Measurements from ENCODE around the gene GGA3.
"Not testable (repeated sequence)": the region's sequence is repeated elsewhere in the genome, so short reads cannot be mapped to it uniquely, and the experiment has no call there.

Gene GGA3

DNA sequence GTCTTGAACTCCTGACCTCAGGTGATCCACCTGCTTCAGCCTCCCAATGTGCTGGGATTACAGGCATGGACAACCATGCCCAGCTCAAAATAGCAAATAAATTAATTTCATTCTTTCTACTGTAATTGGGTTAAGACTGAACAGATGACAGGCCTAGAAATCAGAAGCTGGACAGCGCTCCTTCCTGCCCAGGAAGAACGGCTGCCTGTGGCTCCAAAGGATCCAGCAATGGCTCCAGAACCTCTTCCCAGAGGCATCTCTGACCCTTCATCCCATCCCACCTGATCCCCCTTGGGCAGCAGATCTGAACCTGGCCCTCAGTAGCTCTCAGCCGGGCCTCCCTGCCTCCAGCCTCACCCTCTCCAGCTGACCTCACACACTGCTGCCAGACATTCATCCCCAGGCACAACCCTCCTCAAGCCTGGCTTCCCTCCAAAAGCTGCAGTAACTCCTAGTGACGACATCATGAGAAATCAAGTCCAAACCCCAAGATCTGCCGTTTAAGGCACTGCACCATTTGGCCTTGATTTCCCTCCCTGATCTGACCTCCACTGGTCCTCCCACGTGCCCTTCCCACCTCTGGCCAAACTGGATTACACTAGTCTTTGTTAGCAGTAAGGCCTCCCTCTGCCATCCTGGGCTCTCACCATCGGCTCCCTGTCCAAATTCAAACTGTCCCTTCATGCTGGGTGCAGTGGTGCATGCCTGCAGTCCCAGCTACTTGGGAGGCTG is 12.7 kb upstream of the GGA3 start:
- H3K4me3 ChIP-seq (ENCODE audit: low read depth, low read length), result no peak overlapping the region

DNA sequence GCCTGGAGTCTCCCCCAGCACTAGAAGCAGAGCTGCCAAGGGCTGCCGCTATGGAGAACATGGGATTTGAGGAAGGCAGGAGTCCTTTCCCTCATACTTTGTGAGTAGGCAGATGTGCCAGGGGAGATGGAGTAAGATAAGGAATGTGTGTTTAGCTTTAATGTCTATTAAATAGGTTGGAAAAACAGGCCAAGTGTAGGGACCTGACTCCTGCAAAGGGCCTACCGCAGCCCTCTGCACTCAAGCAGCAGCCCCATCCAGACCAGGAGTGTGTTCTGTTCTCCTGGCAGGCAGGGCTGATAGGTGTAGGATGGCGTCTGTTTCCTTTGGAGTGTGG is 11.4 kb upstream of the GGA3 start:
- H3K4me3 ChIP-seq (ENCODE audit: low read depth, low read length), result no peak overlapping the region

DNA sequence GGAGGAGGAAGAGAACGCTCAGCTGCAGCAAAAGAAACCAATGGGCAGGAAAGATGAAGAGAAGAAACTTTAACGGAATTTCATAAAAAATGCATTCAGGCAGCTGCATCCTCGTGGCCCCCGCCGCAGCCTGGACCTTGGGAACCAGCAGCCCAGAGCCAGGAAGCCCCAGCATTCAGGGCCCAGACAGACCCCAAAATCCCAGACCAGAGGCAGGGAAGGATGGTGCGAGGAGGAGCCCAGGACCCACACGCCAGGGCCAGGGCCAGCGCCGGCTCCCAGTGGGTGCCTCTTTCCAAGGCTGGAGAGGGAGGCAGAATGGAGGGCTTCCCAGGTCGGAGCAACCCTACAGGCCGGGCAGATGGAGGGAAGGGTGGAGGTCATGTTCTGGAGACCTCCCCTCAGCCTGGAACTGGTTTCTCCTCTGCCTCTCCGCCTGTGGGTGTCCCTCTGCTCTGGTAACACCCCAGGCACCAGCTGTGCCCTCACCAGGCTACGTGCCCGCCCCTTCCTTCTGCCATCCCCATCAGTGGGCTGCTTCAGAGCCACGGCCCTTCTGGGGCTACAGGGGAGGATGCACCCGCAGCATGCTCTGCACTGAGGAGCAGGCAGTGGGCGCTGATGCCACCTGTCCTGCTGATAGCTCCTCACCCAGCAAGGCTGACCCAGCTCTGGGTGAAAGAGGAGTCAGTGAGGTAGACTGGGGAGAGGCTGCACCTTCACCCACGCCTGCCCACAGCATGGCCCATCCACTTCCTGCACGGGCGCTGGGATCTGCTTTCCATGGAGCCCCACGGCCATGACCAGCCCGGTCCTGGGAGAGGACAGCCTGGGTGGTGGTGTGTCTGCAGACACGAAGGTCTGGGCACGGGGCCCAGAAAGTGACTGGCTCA is 10.8 kb upstream of the GGA3 start:
- peak overlapping the region; percentile 75 for H3K4me3 ChIP-seq (ENCODE audit: low read depth, low read length)

DNA sequence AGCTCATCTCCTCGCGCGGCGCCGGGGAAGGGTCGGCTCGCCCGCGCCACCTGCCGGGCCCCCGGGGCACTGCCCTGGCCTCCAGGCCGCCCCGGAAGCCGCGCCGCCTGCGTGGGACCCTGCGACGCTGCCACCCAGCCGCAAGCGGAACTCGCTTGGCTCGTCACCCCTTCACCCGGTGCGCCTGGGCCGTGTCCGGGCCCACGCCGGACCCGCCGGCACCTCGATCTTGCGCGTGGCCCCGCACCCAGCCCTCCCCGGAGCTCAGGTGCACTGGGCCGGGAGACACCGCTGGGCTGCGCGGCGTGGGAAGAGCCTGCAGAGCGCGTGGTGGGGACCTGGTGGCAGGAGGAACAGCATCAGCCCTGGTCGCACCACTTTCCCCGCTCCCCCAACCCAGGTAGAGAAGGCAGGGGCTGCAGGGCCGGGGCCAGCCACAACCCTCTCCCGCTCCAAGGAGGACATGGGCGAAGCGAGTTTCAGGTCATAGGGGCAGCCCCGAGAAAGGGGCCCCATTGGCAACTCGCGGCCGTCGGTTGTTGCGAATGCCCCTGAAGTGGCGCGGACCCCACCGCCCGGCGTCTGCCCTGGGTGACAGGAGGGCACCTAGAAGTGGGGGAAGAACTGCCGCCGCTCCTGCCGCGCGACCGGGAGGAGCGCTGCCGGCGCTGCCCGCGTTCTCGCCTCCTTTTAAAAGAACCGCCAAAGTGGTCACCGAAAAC is 10.0 kb upstream of the GGA3 start:
- H3K4me3 ChIP-seq (ENCODE audit: low read depth, low read length), result peak overlapping the region; percentile 75

DNA sequence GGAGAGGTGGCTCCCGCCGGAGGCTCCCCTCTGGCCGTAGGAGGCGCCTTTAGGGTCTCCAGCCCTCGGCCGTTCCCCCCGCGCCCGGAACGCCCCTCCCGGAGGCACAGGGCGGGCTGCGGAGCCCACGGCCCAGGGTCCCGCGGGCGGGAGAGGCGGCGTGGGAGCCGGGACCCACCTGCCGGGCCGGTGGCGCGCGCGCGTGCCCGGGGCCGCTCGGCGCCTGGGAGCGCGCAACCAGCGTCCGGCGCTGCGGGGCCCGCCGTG is 9.5 kb upstream of the GGA3 start, which contains the start of gene MIF4GD:
Gene MIF4GD (minus strand): TSS at position 266 of the 267 bp plus-strand sequence. CDS start 1,036 bp downstream, outside the sequence.
- H3K4me3 ChIP-seq (ENCODE audit: low read depth, low read length), result peak within 1 kb of the TSS; percentile 83

DNA sequence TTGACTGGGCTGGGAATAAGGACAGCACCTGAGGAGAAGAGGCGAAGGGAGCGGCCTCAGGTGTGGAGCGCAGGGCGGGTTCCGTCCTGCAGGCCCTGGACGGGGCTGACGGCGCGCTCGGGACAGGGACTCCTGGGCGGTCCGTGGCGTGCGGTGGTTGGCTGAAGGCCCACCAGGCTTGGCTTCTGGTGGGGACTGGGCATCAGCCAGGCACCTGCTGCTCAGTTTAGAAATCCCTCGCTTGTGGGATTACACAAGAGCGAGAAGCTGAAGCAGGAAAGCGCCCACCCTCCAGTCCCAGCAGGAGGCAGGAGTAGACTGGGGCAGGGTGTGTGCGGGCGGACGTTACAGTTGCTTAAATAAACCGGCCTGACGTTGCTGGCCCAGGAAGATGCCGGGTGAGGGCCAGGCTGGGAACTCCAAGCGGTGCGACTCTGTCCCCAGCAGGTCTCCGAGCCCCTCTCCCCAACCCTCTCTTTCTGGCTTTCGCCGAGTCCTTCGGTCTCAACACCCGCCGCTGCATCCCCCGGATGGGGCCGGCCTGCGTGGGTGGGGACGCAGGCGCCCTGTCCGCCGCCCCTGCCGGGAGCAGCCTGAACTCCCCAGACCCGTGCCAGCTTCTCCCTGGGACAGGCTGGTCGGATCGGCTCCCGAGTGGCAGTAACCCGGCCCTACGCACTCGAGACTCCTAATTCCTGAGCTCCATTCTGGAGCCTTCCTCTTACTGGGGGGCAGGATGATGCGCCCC is 9.0 kb upstream of the GGA3 start:
- peak overlapping the region; percentile 83 for H3K4me3 ChIP-seq (ENCODE audit: low read depth, low read length)

DNA sequence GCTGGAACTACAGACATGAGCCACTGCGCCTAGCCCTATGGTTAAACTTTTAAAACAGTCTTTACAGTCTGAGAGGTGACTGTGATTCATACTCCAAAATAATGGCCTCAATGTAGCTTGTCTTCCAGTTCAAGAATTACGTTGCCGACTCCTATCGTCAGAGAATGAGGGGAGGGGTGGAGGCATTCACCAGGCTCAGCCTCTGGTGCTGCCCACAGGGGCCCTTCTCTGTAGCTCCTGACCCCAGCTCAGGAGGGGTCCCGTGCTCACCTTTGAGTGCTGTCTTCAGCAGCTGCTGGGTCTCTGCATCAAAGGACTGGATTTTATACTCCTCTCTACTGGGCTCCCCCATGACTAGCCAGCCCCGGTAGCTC is 8.4 kb upstream of the GGA3 start:
- peak overlapping the region; percentile 83 for H3K4me3 ChIP-seq (ENCODE audit: low read depth, low read length)

DNA sequence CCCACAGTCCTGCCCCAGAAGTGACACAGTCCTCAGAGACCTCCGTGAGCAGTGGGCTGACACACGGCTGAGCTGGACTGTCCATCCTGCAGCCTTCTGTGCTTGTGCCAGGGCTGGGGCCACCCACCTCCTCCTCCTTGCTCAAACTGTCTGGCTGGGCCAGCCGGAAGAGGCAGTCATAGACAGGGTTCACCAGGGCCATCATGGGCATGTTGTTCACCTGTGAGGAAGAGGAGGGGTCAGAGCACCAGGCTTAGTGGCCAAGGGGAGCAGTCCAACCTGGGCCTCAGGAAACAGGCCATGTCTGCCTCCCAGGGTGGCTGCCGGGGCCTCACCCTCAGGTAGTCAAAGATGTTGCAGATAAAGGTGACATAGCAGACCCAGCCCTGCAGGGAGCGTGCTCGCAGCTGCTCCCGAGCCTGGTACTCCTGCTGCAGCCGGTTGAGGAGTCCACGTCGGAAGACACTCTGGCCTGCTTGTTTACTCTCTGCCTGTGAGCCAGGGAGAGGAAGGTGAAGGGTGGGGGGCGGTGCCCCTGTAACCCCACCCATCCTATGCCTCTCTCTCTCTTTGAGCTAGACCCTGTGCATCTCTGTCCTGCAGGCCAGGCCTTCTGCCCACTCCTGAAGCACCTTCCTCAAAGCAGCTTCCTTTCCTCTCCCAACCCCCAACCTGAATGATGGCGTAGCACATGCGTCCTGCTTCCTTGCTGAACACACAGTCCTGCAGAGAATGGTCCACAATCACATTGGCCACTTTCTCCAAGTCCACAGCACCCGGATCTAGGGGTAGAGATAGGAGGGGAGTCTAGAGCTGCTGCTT is 6.2 kb upstream of the GGA3 start:
- no peak overlapping the region for H3K4me3 ChIP-seq (ENCODE audit: low read depth, low read length)

DNA sequence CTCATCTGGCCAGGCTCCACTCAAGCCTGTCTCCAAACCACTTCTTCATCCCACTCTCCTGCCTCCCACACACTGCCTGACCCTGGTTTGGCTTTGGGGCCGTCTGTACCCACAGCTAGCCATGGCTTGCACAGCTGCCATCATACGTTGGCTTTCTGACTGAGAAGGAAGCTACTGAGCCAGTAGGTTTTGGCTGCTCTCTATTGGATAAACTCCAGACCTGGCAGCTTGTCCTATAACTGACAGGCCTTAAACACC is 5.7 kb upstream of the GGA3 start:
- H3K4me3 ChIP-seq (ENCODE audit: low read depth, low read length), result no peak overlapping the region

DNA sequence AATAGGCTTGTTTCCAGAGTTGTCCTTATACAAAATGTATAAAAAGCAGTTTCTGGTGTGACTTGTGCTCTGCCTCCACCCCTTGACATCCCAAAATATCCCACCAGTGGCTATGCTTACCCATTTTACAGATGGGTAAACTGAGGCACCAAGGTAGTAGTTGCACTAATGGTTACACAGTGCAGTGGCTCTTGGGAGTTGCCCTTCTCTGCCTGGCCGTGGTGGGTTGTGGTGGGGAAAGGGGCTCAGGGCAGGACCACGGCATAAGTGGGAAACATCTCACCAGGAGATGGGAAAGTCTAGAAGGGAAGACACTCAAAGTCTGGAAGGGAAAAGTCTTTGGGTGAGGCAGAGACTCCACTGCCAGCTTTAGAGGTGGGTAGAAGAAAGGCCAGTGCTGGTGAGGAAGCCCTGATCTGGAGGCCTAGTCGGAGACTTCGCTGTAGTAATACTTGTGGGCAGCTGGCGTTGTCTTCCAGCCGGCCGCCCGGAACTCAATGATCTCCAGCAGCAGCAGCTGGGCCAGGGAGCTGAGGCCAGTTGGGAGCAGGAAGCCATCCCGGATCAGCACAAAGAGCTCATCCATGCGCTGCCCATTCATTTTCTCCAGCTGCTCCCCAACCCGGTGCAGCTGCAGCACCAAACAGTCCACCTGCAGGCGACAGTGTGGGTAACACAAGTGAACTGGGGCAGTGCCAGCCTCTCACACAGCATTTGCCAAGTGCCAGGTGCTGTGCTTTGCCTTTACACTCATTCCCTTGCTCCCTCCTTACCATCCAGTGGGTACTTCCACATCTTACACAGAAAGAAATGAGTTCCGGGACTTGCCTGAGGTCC is 5.1 kb upstream of the GGA3 start:
- no peak overlapping the region for H3K4me3 ChIP-seq (ENCODE audit: low read depth, low read length)

DNA sequence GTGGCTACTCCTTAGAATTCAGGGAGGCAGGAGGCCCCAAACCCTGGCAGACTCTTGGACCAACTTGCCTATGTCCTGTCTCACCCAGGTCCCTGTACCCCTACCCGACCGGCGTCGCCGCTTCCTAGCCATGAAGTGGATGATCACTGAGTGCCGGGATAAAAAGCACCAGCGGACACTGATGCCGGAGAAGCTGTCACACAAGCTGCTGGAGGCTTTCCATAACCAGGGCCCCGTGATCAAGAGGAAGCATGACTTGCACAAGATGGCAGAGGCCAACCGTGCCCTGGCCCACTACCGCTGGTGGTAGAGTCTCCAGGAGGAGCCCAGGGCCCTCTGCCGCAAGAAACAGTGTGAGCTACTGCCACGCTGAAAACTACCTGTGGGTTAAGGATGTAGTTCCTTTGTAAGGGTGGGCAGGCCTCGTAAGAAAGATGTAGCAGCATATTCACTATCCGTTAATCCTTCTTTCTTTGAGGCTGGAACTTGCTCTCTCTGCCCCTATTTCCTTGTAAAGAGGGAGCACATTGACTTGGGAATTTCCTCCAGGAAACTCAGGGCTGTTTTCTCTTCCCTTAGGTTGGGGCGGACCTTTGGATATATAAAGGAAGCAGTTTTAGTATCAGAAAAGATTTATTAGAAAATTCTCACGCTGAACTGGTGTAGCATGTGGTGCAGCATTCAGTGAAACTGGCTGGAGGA is 4.4 kb upstream of the GGA3 start:
- no peak overlapping the region for H3K4me3 ChIP-seq (ENCODE audit: low read depth, low read length)

DNA sequence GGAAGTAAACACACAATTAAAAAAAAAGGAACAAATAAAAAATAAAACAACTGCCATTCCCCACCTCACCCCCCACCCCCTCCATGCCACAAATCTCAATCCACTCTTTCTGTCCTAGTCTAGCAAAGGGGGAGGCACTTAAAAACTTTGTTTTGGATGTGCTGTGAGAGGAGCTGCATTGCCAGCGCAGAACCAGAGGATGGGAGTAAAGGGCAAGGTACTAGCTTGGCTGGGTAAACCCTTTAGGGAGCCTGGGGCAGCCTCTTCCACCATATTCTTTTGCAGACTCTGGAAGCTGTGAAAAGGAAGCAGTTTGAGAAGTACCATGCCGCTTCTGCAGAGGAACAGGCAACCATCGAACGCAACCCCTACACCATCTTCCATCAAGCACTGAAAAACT is 1.6 kb upstream of the GGA3 start:
- H3K4me3 ChIP-seq (ENCODE audit: low read depth, low read length), result no peak overlapping the region

DNA sequence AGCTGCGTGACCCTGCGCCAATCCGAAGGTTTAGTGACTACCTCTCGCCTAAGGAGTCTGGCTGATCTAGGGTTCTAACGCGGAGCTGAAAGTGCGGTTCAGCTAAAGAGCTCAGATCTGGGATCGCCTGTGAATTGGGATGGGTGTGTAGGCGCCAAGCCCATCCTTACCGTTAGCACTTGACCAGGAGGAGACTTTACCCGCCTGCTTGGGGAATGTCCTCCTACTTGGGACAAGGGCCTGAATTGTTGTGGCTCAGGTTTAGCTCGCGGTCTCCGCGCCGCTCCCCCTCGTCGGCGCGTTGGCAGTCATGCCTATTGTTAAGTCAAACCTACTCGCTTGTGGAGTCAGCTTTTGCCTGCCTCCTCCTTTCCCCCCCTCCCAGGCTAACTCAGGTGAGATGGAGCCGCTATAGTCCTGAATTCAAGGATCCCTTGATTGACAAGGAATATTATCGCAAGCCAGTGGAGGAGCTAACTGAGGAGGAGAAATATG is 753 bp upstream of the GGA3 start:
- H3K4me3 ChIP-seq (ENCODE audit: low read depth, low read length), result peak overlapping the region; percentile 82

DNA sequence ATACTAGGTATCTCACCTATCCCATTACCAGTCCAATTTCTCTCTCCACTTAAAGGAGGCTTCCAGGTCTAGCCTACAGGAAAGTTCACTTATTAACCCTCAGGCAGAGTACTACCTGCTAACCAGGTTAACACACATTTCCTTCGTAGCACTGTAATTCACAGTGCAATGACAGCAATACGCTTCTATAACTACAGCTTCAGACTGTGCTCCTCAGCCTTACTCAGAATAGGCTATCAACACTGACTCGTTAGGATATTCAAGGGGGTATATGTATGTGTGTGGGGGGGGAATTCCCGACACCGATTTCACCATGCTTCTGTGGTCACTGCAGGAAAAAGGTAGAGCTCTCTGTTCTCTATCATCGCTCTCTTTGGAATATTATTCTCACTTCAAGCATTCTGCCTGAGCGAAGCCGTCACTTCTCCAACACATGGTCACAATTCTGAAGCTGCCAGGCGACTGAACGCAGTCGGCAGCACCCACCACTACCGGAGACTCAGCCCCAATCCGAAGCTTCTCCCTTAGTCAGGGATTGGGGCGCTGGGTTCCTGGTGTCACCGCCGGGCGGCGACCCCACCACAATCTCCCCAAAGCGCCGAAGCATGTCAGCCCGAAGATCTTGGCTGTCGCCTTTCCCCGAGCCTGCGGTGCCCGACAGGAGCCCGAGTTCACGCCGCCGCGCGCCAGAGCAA is 618 bp downstream of the GGA3 start:
- peak overlapping the region; percentile 82 for H3K4me3 ChIP-seq (ENCODE audit: low read depth, low read length)

DNA sequence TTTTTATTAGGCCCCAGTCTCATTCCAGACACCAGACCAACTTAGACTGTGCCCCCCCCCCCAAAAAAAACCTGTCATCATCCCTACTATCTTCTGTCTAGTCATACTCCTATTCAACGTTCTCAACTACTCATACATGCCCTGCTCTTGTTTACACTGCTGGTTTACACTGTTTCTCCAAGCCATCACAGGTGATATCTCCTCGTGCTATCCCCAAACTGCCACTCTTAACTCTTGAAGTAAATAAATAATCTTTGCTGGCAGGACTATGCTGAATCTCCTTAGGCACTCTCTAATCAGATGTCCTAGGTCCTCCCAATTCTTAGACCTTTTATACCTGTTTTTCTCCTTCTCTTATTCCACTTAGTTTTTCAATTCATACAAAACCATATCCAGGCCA is 4.2 kb downstream of the GGA3 start:
- not testable (repeated sequence) for H3K4me3 ChIP-seq (ENCODE audit: low read depth, low read length)

DNA sequence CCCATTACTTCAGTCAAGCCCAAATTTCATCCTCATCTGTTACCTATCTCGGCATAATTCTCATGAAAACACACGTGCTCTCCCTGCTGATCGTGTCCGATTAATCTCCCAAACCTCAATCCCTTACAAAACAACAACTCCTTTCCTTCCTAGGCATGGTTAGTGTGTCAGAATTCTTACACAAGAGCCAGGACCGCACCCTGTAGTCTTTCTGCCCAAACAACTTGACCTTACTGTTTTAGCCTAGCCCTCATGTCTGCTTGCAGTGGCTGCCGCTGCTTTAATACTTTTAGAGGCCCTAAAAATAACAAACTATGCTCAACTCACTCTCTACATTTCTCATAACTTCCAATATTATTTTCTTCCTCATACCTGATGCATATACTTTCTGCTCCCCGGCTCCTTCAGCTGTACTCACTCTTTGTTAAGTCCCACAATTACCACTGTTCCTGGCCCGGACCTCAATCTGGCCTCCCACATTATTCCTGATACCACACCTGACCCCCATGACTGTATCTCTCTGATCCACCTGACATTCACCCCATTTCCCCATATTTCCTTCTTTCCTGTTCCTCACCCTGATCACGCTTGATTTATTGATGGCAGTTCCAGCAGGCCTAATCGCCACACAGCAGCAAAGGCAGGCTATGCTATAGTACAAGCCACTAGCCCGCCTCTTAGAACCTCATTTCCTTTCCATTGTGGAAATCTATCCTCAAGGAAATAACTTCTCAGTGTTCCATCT is 5.3 kb downstream of the GGA3 start:
- not testable (repeated sequence) for H3K4me3 ChIP-seq (ENCODE audit: low read depth, low read length)

DNA sequence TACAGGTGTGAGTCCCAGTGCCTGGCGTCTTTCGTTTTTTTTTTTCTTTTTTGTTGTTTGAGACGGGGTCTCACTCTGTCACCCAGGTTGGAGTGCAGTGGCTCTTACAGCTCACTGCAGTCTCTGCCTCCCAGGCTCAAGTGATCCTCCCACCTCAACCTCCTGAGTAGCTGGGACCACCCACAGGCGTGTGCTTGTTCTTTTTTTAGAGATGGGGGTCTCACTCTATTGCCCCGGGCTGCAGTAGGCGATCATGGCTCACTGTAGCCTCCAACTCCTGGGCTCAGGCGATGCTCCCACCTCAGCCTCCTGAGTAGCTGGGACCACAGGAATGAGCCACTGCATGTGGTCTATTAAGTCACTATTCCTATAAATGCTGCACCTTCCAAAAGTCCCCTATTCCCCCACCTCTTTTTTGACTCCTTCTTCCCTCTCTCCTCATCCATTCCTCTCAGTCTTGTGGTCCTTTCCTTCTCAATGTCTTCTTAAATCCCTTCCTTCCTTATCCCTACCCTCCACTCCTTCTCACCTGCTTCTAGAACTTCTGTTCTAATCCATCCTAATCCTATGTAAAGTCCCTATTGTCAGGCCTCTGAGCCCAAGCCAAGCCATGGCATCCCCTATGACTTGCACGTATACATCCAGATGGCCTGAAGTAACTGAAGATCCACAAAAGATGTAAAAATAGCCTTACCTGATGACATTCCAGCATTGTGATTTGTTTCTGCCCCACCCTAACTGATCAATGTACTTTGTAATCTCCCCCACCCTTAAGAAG is 9.2 kb downstream of the GGA3 start:
- no peak overlapping the region for H3K4me3 ChIP-seq (ENCODE audit: low read depth, low read length)
